HG03442 (cell line): ENCODE data around the gene PCDHA1.
"Not testable (repeated sequence)": the region's sequence is repeated elsewhere in the genome, so short reads cannot be mapped to it uniquely, and the experiment has no call there.

Source experiments
- ATAC-seq: cut with Tn5 transposase; IDR thresholded peaks from one replicate; pipeline ENCODE4 v1.9.1; 2021; ENCODE audit warnings: mild to moderate bottlenecking, moderate library complexity; ENCODE audit not compliant: unreplicated experiment

PCDHA1 gene

GRCh38 chr5:140849831-140850634 is 64.1 kb downstream of the PCDHA1 start:
- ATAC-seq, result not testable (repeated sequence)

- no peak for ATAC-seq
These were observed 70.1 kb downstream of the PCDHA1 start, which contains the start of gene PCDHA10 for GRCh38 chr5:140855772-140856674. Gene PCDHA10 (plus strand): TSS chr5:140855897. CDS start chr5:140856049, 152 bp downstream.

- ATAC-seq, result no peak
These were observed 71.4 kb downstream of the PCDHA1 start for GRCh38 chr5:140857177-140857986.

- no peak for ATAC-seq
These were observed 72.0 kb downstream of the PCDHA1 start for GRCh38 chr5:140857987-140858240.

- ATAC-seq, result no peak
These were observed 76.7 kb downstream of the PCDHA1 start for GRCh38 chr5:140862441-140863295.

GRCh38 chr5:140868721-140869554 is 83.0 kb downstream of the PCDHA1 start, which contains the start of gene PCDHA11:
Gene PCDHA11 (plus strand): TSS chr5:140868957. CDS start chr5:140869104, 147 bp downstream.
- no peak for ATAC-seq

GRCh38 chr5:140869555-140869886 is 83.6 kb downstream of the PCDHA1 start:
- ATAC-seq, result no peak

- no peak for ATAC-seq
These were observed 84.6 kb downstream of the PCDHA1 start for GRCh38 chr5:140870221-140871201.

- ATAC-seq, result no peak
These were observed 89.4 kb downstream of the PCDHA1 start, which contains the start of gene PCDHA12 for GRCh38 chr5:140875085-140876065. Gene PCDHA12 (plus strand): TSS chr5:140875308. CDS start chr5:140875473, 165 bp downstream.

- ATAC-seq, result not testable (repeated sequence)
These were observed 90.8 kb downstream of the PCDHA1 start for GRCh38 chr5:140876541-140877261.

GRCh38 chr5:140877262-140877581 is 91.3 kb downstream of the PCDHA1 start:
- no peak for ATAC-seq

- ATAC-seq, result no peak
These were observed 96.1 kb downstream of the PCDHA1 start, which contains the start of gene PCDHA13 for GRCh38 chr5:140881889-140882590. Gene PCDHA13 (plus strand): TSS chr5:140882124. CDS start chr5:140882269, 145 bp downstream.

GRCh38 chr5:140882591-140882899 is 96.6 kb downstream of the PCDHA1 start:
- no peak for ATAC-seq

GRCh38 chr5:140883373-140883772 is 97.4 kb downstream of the PCDHA1 start:
- ATAC-seq, result no peak

GRCh38 chr5:140883927-140884697 is 98.2 kb downstream of the PCDHA1 start:
- ATAC-seq, result no peak
